K562 (cell line): ENCODE results near the gene ATF4. TPM values are rescaled to one million over a fixed set of nuclear protein-coding genes. Genes with fewer than 3 reads are reported as not detected.

Experiments
- ATAC-seq: fragments of 200-7000 bp; cut with Tn5 transposase; 3 replicates; pipeline ENCODE4 v1.9.1; 2020; ENCODE audit warnings: moderate library complexity
- BruUV-seq: library from RNA; stranded (reverse); fragments of 400-500 nt; replicated peaks from 2 replicates; lab custom pipeline; 2021; lab: Mats Ljungman, UMichigan
- CTCF ChIA-PET: fragments of 300-600 bp; formaldehyde crosslinking; extraction: SDS; loops from one replicate; lab custom pipeline; 2021; ENCODE audit warnings: low intra/inter-chr PET ratio; lab: Yijun Ruan, JAX
- POLR2A ChIA-PET: fragments of 300-600, 350-650 bp; sonication (Branson Sonifier 250); formaldehyde crosslinking; extraction: SDS; loops from one replicate; lab custom pipeline; 2021; ENCODE audit warnings: antibody characterized with exemption, inconsistent platforms; lab: Yijun Ruan, JAX
- DNase-seq, 4 experiments: peaks; one replicate each; pipeline versions ENCODE4 v3.0.0 to v3.0.0-alpha.2; 2011 to 2018; ENCODE audit warnings: low spot score in 3 of 4, mixed read lengths in 3 of 4; ENCODE audit errors: extremely low read depth in 1 of 4
- FAIRE-seq: peaks from 2 replicates; lab custom pipeline; 2011; peaks lifted over from hg19 to GRCh38; lab: Jason Lieb, UNC
- H2AFZ ChIP-seq: 2 replicates; pipeline ENCODE4 v1.6.0; 2011; ENCODE audit warnings: low read depth, low read length, control low read depth, inconsistent platforms
- H3K27ac ChIP-seq: fragments of 200-600 bp; 3 replicates; pipeline ENCODE4 v1.8.0; 2011; ENCODE audit warnings: low read depth, mild to moderate bottlenecking, control low read depth, inconsistent platforms, low read length, moderate library complexity, mixed read lengths; ENCODE audit errors: extremely low read depth
- H3K27me3 ChIP-seq, 2 experiments: fragments of 300-600 bp in 1 of 2; 2 replicates in 1 of 2; 3 replicates in 1 of 2; pipeline versions ENCODE4 v1.6.0 to v1.8.0; 2011; ENCODE audit warnings: inconsistent platforms in 2 of 2, low read length in 2 of 2, mild to moderate bottlenecking in 1 of 2, mixed read lengths in 1 of 2, moderate library complexity in 1 of 2; ENCODE audit not compliant: control insufficient read depth in 2 of 2, insufficient read depth in 2 of 2
- H3K36me3 ChIP-seq: fragments of 300-600 bp; 3 replicates; pipeline ENCODE4 v1.8.0; 2011; ENCODE audit warnings: mild to moderate bottlenecking, low read length, inconsistent platforms; ENCODE audit not compliant: control insufficient read depth, insufficient read depth
- H3K4me1 ChIP-seq, 2 experiments: fragments of 200-600 bp in 1 of 2; replicated peaks in 1 of 2; 2 replicates in 1 of 2; 3 replicates in 1 of 2; pipeline versions ENCODE4 v1.5.1 to v1.8.0; 2011; ENCODE audit warnings: inconsistent platforms in 2 of 2, low read length in 2 of 2, mild to moderate bottlenecking in 1 of 2, mixed read lengths in 1 of 2, moderate library complexity in 1 of 2; ENCODE audit not compliant: control insufficient read depth in 2 of 2, insufficient read depth in 2 of 2
- H3K4me2 ChIP-seq: 2 replicates; pipeline ENCODE4 v1.6.1; 2011; ENCODE audit warnings: low read length, control low read depth, inconsistent platforms, mixed read lengths; ENCODE audit not compliant: insufficient read depth
- H3K4me3 ChIP-seq: fragments of 200-600 bp; sonication (generic), shearing (Covaris generic); 2 replicates; pipeline ENCODE4 v1.5.1; 2016; ENCODE audit warnings: control low read depth, inconsistent platforms
- H3K79me2 ChIP-seq: fragments of 200-600 bp; 3 replicates; pipeline ENCODE4 v1.8.0; 2011; ENCODE audit warnings: low read length, inconsistent platforms; ENCODE audit not compliant: control insufficient read depth, insufficient read depth
- H3K9ac ChIP-seq, 2 experiments: 2 replicates each; pipeline versions ENCODE4 v1.6.0 to v1.6.1; 2011; ENCODE audit warnings: low read depth in 2 of 2, low read length in 2 of 2, control low read depth in 1 of 2, inconsistent platforms in 1 of 2, mild to moderate bottlenecking in 1 of 2, mixed read lengths in 1 of 2; ENCODE audit not compliant: insufficient read depth in 1 of 2
- H3K9me1 ChIP-seq: one replicate; pipeline ENCODE4 v1.6.0; 2011; ENCODE audit warnings: inconsistent platforms, mild to moderate bottlenecking, low read length, moderate library complexity; ENCODE audit not compliant: control insufficient read depth, insufficient read depth
- H3K9me3 ChIP-seq: replicated peaks from 2 replicates; pipeline ENCODE4 v1.5.1; 2011; ENCODE audit warnings: low read depth, low read length, inconsistent platforms; ENCODE audit not compliant: control insufficient read depth, insufficient read depth
- H4K20me1 ChIP-seq: replicated peaks from 2 replicates; pipeline ENCODE4 v1.6.1; 2011; ENCODE audit warnings: low read length, inconsistent platforms, mixed read lengths; ENCODE audit not compliant: control insufficient read depth, insufficient read depth
- NEUROD1 ChIP-seq: fragments of 150-350 bp; IDR thresholded peaks from 2 replicates; pipeline ENCODE4 v1.6.1; 2014; ENCODE audit warnings: borderline replicate concordance, low read length, low read depth; ENCODE audit not compliant: partially characterized antibody
- NFXL1 ChIP-seq: fragments of 450-650 bp; formaldehyde crosslinking; IDR thresholded peaks from 2 replicates; pipeline ENCODE4 v1.4.0; 2021; ENCODE audit warnings: mild to moderate bottlenecking
- SRSF3 ChIP-seq: fragments of 200-400 bp; formaldehyde crosslinking; IDR thresholded peaks from 2 replicates; pipeline ENCODE4 v1.6.1; 2016; ENCODE audit warnings: mild to moderate bottlenecking, low read length, moderate library complexity; ENCODE audit not compliant: insufficient read depth
- ZNF354B ChIP-seq: fragments of 250-450 bp; sonication (Bioruptor Pico); IDR thresholded peaks from 2 replicates; pipeline ENCODE4 v1.4.0; 2020
- WGBS: fragments of 100-300 bp; shearing (Covaris generic); methylation state at CpG from one replicate; pipeline ENCODE4 v1.1.6; 2016; ENCODE audit warnings: low coverage, mixed read lengths; ENCODE audit not compliant: insufficient coverage; ENCODE audit errors: missing lambda C conversion rate; 5-methylcytosine and 5-hydroxymethylcytosine counted together
- in situ Hi-C: fragments of 300-500 bp; cut with MboI; formaldehyde crosslinking; loops from 4 replicates; pipeline ENCODE4 v1.15.0; 2018; ENCODE audit warnings: inconsistent platforms, mixed read lengths
- intact Hi-C: fragments of 100-400 bp; cut with micrococcal nuclease; formaldehyde crosslinking; loops from 2 replicates; pipeline ENCODE4 v1.14.2; 2022
- polyA plus RNA-seq, 8 experiments: library from polyadenylated mRNA; depleted of rRNA in 4 of 8; stranded (reverse) in 5 of 8; unstranded in 3 of 8; fragments of >200 nt; fragmentation: Nextera tagmentation in 2 of 8; fragmentation: Illumina TruSeq in 1 of 8; extraction: Ambion mirVana in 2 of 8; extraction: Trizol in 1 of 8; gene quantifications; 2 replicates each; pipeline versions ENCODE4 v1.2.1 to v1.2.3, GENCODE V29; 2011 to 2014; ENCODE audit warnings: inconsistent platforms in 1 of 8, missing spikeins in 1 of 8
- total RNA-seq, 7 experiments: library from RNA; depleted of rRNA in 6 of 7; stranded (reverse); fragments of >200 nt in 6 of 7; fragmentation: Illumina TruSeq in 2 of 7; extraction: Trizol in 2 of 7; gene quantifications; 2 replicates each; pipeline versions ENCODE4 v1.2.1 to v1.2.3, GENCODE V29; 2011 to 2021; ENCODE audit warnings: low replicate concordance in 1 of 7
- TF ChIP-seq, protein P1 (sequence below): fragments of 250-450 bp; sonication (Bioruptor Pico); IDR thresholded peaks from 2 replicates; pipeline ENCODE4 v1.4.0; 2020; ENCODE audit warnings: mild to moderate bottlenecking, moderate library complexity, borderline replicate concordance
- TF ChIP-seq, protein P2 (sequence below): fragments of 450-650 bp; IDR thresholded peaks from 2 replicates; pipeline ENCODE4 v1.6.1; 2017; ENCODE audit warnings: antibody characterized with exemption

The ATF4 gene
- total and polyA plus RNA-seq, 9 of the 15 experiments (the other 6 are each of a cell fraction or from before 2014, with no cell fraction given), result 93.1 to 723 (median 355) TPM

DNA sequence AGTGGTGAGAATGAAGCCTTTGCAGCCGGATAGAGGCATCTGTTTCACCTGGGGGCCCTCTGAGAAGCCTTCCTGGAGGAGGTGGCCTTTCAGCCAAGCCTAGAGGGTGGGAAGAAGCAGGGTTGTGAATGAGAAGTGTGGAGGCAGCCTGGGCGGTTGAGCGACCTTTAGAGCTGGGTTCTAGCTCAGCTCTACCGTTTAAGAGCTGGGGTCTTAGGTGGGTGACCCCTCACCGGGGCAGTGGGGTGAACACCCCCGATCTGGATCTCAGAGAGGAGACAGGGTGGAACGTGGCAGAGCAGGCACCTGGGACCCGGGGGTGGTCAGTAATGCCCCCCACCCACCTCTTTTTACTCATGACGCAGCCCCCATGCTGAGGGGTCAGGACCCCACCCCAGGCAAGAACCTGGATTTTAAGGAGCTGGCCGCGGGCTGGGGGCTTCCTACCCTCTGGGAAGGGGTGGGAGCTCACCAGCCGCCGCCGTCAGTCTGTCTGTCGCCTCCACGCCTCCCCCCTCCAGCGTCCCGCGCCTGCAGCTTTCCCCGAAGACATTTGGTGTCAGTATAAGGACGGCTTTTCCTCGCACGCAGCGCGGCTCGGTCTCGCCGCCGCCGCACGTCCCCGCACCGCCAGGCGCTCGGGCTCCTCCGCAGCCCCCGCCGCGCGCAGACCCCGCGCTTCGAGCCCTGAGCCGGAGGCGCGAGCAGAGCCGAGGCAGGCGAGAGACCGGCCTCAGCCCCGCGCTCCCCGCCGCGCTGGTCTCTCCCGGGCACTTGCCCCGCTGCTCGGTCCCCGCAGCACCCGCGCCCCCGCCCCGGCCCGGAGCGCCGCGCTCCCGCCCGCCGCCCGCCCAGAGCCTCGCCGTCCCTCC is 36.8 kb downstream of the ATF4 start:
- no peaks in the 10 kb centered on the region for H3K9me3 ChIP-seq
- peak overlapping the region; percentile 32; the same call in 1 of the 2 replicates for H3K4me2 ChIP-seq
- FAIRE-seq (no peak), DNase-seq (peak; percentile 44 to 69 (median 60)), ATAC-seq (peak; percentile 83)
- ChIA-PET POLR2A (interaction anchor here (0.6 to 1.9 kb wide), 4 partner anchors 93 to 487 kb away, joined by 3 to 5 read pairs (median 3); no protein-coding TSS in a partner anchor), CTCF (interaction anchor here (0.6 to 0.8 kb wide), 3 partner anchors 450 to 660 kb away, joined by 3 to 5 read pairs (median 3); no protein-coding TSS in a partner anchor)
- in situ Hi-C loops, result no loop called here
- H3K9me1 ChIP-seq, result no peaks in the 10 kb centered on the region
- H3K9ac ChIP-seq, result peak overlapping the region in 1 of 2 experiments; percentile 87; a peak in 2 of 4 replicates
- BruUV-seq, result no TSS peak
- H3K27me3 ChIP-seq, result no peaks in the 10 kb centered on the region
- H3K79me2 ChIP-seq, result no peaks in the 10 kb centered on the region
- peak overlapping the region; percentile 41 for H3K4me3 ChIP-seq
- 14% methylated on average over 25 of the region's 72 CpGs for WGBS
- H2AFZ ChIP-seq, result peak overlapping the region; percentile 74; the same call in 1 of the 2 replicates
- intact Hi-C loops, result loop anchor here (5.0 kb wide), 1 partner anchor 465 kb away; no protein-coding TSS in a partner anchor
- H3K4me1 ChIP-seq, result peaks cover 0 to 31% of the 10 kb centered on the region in 2 experiments; a peak in 3 of 5 replicates
- H4K20me1 ChIP-seq, result 0 out of 2 replicates have a peak, but pooled peaks cover 4% of the 10 kb centered on the region
- no peak overlapping the region for H3K27ac ChIP-seq
- no peaks in the 10 kb centered on the region for H3K36me3 ChIP-seq
- TF ChIP-seq, protein P1, sequence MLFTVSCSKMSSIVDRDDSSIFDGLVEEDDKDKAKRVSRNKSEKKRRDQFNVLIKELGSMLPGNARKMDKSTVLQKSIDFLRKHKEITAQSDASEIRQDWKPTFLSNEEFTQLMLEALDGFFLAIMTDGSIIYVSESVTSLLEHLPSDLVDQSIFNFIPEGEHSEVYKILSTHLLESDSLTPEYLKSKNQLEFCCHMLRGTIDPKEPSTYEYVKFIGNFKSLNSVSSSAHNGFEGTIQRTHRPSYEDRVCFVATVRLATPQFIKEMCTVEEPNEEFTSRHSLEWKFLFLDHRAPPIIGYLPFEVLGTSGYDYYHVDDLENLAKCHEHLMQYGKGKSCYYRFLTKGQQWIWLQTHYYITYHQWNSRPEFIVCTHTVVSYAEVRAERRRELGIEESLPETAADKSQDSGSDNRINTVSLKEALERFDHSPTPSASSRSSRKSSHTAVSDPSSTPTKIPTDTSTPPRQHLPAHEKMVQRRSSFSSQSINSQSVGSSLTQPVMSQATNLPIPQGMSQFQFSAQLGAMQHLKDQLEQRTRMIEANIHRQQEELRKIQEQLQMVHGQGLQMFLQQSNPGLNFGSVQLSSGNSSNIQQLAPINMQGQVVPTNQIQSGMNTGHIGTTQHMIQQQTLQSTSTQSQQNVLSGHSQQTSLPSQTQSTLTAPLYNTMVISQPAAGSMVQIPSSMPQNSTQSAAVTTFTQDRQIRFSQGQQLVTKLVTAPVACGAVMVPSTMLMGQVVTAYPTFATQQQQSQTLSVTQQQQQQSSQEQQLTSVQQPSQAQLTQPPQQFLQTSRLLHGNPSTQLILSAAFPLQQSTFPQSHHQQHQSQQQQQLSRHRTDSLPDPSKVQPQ (CRISPR knock-in tag), result no peak
- no peak for TF ChIP-seq NFXL1 (CRISPR knock-in tag)
- TF ChIP-seq ZNF354B (CRISPR knock-in tag), result no peak
- TF ChIP-seq NEUROD1, result no peak
- no peak for TF ChIP-seq SRSF3
- TF ChIP-seq, protein P2, sequence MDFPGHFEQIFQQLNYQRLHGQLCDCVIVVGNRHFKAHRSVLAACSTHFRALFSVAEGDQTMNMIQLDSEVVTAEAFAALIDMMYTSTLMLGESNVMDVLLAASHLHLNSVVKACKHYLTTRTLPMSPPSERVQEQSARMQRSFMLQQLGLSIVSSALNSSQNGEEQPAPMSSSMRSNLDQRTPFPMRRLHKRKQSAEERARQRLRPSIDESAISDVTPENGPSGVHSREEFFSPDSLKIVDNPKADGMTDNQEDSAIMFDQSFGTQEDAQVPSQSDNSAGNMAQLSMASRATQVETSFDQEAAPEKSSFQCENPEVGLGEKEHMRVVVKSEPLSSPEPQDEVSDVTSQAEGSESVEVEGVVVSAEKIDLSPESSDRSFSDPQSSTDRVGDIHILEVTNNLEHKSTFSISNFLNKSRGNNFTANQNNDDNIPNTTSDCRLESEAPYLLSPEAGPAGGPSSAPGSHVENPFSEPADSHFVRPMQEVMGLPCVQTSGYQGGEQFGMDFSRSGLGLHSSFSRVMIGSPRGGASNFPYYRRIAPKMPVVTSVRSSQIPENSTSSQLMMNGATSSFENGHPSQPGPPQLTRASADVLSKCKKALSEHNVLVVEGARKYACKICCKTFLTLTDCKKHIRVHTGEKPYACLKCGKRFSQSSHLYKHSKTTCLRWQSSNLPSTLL, result no peak
